Urinary bladder (tissue), 4 donors: Measurements from ENCODE around the gene NOL7. TPM values are rescaled to one million over a fixed set of nuclear protein-coding genes. Genes with fewer than 3 reads are reported as not detected.

Source experiments
- DNase-seq: peaks from one replicate; pipeline ENCODE4 v3.0.0-alpha.2; 2015; ENCODE audit errors: extremely low spot score
- H3K27ac ChIP-seq: one replicate; pipeline ENCODE4 v1.5.1; 2013; ENCODE audit warnings: low read depth, mild to moderate bottlenecking, moderate library complexity
- H3K36me3 ChIP-seq: one replicate; pipeline ENCODE4 v1.6.1; 2013; ENCODE audit warnings: mild to moderate bottlenecking, moderate library complexity; ENCODE audit not compliant: insufficient read depth
- H3K4me1 ChIP-seq: one replicate; pipeline ENCODE4 v1.6.1; 2013; ENCODE audit warnings: mild to moderate bottlenecking, moderate library complexity; ENCODE audit not compliant: insufficient read depth
- H3K4me3 ChIP-seq: one replicate; pipeline ENCODE4 v1.5.1; 2013; ENCODE audit warnings: low read depth, low read length
- WGBS: extraction: QIAGEN DNeasy Blood & Tissue Kit; methylation state at CpG from one replicate; pipeline ENCODE4 v1.1.7; 2013; 5-methylcytosine and 5-hydroxymethylcytosine counted together
- polyA plus RNA-seq: library from polyadenylated mRNA; stranded (reverse); fragments of 200-250 nt; gene quantifications from one replicate; pipeline ENCODE4 v1.2.3, GENCODE V29; 2013
- total RNA-seq: library from RNA; depleted of rRNA; stranded (reverse); fragments of >200 nt; gene quantifications from one replicate; pipeline ENCODE4 v1.2.3, GENCODE V29; 2014
- donor health status: healthy with polysubstance abuse.
- donor health status: healthy.

NOL7 gene
- total and polyA plus RNA-seq, 2 donors: 49.5 to 86.6 TPM

GRCh38 chr6:13669476-13669875 lies 54.3 kb downstream of the NOL7 start:
- Histone ChIP-seq H3K4me3 (no peak overlapping the region), H3K36me3 (no peaks in the 10 kb centered on the region), H3K27ac (no peak overlapping the region), H3K4me1 (no peaks in the 10 kb centered on the region)
- DNase-seq: no peak
- WGBS: 96% methylated on average over 5 of the region's 5 CpGs

Other genes with a start within 250 kb of the NOL7 start
- 13.7 TPM for gene GFOD1, start 127.7 kb upstream of the NOL7 start, total RNA-seq
- 9.8 TPM for gene GFOD1, start 127.7 kb upstream of the NOL7 start, polyA plus RNA-seq
- 16.4 TPM for gene SIRT5, start 40.7 kb upstream of the NOL7 start, total RNA-seq
- 7.2 TPM for gene SIRT5, start 40.7 kb upstream of the NOL7 start, polyA plus RNA-seq
- gene RANBP9, start 96.5 kb downstream of the NOL7 start, total RNA-seq: 57.2 TPM
- gene RANBP9, start 96.5 kb downstream of the NOL7 start, polyA plus RNA-seq: 26.8 TPM
- 12.9 TPM for gene MCUR1, start 199.2 kb downstream of the NOL7 start, total RNA-seq
- 6.9 TPM for gene MCUR1, start 199.2 kb downstream of the NOL7 start, polyA plus RNA-seq